Measurements from ENCODE around the gene RPSA. TPM values are rescaled to one million over a fixed set of nuclear protein-coding genes. Genes with fewer than 3 reads are reported as not detected.

RPSA gene
- total RNA-seq, 1 donor from 2014 or later, result 2,720 TPM

DNA sequence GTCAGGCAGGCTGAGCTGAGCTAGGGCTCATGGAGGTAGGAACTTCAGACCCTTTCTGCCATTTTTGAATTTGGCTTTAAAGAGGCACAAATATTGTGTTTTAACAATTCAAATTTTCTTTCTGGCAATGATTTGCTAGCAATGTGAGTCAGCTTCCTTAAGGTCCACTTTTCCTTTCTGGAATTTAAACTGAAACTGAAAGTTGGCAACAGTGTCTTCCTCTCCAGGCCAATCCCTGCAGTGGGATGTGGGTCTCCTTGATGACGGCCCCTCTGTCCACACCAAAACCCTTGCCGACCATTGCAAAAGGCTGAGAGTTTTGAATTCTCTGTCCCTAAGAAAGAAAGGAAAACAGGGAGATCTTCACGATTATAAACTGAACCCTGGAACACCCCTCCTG is 27.1 kb downstream of the RPSA start:
- no peak for TF ChIP-seq CTCF (conservative IDR thresholded peaks at IDR 0.05; ENCODE audit: low read depth, low read length)
- H3K4me3 ChIP-seq (ENCODE audit: low read depth, low read length), result no peak overlapping the region
- peak; percentile 43 for DNase-seq (ENCODE audit: low read depth)

DNA sequence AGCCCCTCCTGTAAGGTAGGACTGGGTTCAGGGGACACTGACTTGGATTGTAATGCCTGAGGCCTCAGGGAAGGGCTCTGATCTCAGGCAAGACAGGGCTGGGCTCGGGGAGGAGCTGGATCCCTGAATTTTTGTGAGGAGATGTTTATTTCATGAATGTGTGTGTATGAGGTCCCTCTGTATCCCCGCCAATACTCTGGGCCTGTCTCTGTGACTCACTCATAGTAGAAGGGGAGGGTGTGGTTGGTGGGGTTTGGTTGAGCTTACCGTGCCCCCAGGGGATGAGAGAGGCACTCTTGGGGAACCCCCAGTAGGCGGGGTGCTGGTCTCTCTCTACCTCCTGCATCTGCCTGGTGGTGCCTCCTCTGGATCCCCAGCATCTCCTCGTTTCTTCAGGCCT is 28.1 kb downstream of the RPSA start:
- no peak for TF ChIP-seq CTCF (conservative IDR thresholded peaks at IDR 0.05; ENCODE audit: low read depth, low read length)
- H3K4me3 ChIP-seq (ENCODE audit: low read depth, low read length), result no peak overlapping the region
- DNase-seq (ENCODE audit: low read depth), result no peak

- H3K4me3 ChIP-seq (ENCODE audit: low read depth, low read length), result no peak overlapping the region
- TF ChIP-seq CTCF (conservative IDR thresholded peaks at IDR 0.05; ENCODE audit: low read depth, low read length), result no peak
- no peak for DNase-seq (ENCODE audit: low read depth)
These were observed 28.7 kb downstream of the RPSA start for GRCh38 chr3:39435006-39435748.

GRCh38 chr3:39438880-39439279 is 32.4 kb downstream of the RPSA start:
- H3K4me3 ChIP-seq (ENCODE audit: low read depth, low read length), result no peak overlapping the region
- DNase-seq (ENCODE audit: low read depth), result no peak
- TF ChIP-seq CTCF (conservative IDR thresholded peaks at IDR 0.05; ENCODE audit: low read depth, low read length), result no peak

GRCh38 chr3:39440316-39440715 is 33.8 kb downstream of the RPSA start:
- H3K4me3 ChIP-seq (ENCODE audit: low read depth, low read length), result no peak overlapping the region
- no peak for TF ChIP-seq CTCF (conservative IDR thresholded peaks at IDR 0.05; ENCODE audit: low read depth, low read length)
- no peak for DNase-seq (ENCODE audit: low read depth)

GRCh38 chr3:39443530-39443929 is 37.0 kb downstream of the RPSA start:
- no peak overlapping the region for H3K4me3 ChIP-seq (ENCODE audit: low read depth, low read length)
- DNase-seq (ENCODE audit: low read depth), result no peak
- TF ChIP-seq CTCF (conservative IDR thresholded peaks at IDR 0.05; ENCODE audit: low read depth, low read length), result peak; percentile 61

- no peak for DNase-seq (ENCODE audit: low read depth)
- H3K4me3 ChIP-seq (ENCODE audit: low read depth, low read length), result no peak overlapping the region
- no peak for TF ChIP-seq CTCF (conservative IDR thresholded peaks at IDR 0.05; ENCODE audit: low read depth, low read length)
These were observed 39.4 kb downstream of the RPSA start for GRCh38 chr3:39445927-39446326.

All from epithelial cell of proximal tubule (primary cell).